Measurements from ENCODE around the gene COL18A1. TPM values are rescaled to one million over a fixed set of nuclear protein-coding genes. Genes with fewer than 3 reads are reported as not detected.
"Not testable (repeated sequence)": the region's sequence is repeated elsewhere in the genome, so short reads cannot be mapped to it uniquely, and the experiment has no call there.

COL18A1 gene
- total RNA-seq, 1 donor from 2014 or later = 150 TPM

GRCh38 chr21:45497846-45498645, 93.1 kb downstream of the COL18A1 start:
- TF ChIP-seq CTCF (conservative IDR thresholded peaks at IDR 0.05) = no peak
- Mint-ChIP-seq H3K36me3 (peaks cover 19% of the 10 kb centered on the region), H3K27ac (no peak overlapping the region), H3K4me3 (no peak overlapping the region), H3K4me1 (ENCODE audit: unreplicated experiment) (no peaks in the 10 kb centered on the region), H3K9me3 (no peaks in the 10 kb centered on the region), H3K27me3 (no peaks in the 10 kb centered on the region)
- peak; percentile 60 for DNase-seq (ENCODE audit: extremely low spot score, unreplicated experiment)

- no peak for TF ChIP-seq CTCF (conservative IDR thresholded peaks at IDR 0.05)
- peaks cover 19% of the 10 kb centered on the region for H3K36me3 Mint-ChIP-seq
- H3K27me3 Mint-ChIP-seq = no peaks in the 10 kb centered on the region
- H3K4me3 Mint-ChIP-seq = no peak overlapping the region
- no peak for DNase-seq (ENCODE audit: extremely low spot score, unreplicated experiment)
- H3K4me1 Mint-ChIP-seq (ENCODE audit: unreplicated experiment) = no peaks in the 10 kb centered on the region
- no peaks in the 10 kb centered on the region for H3K9me3 Mint-ChIP-seq
- no peak overlapping the region for H3K27ac Mint-ChIP-seq
Observed at GRCh38 chr21:45498646-45499000, 93.7 kb downstream of the COL18A1 start.

- no peaks in the 10 kb centered on the region for H3K9me3 Mint-ChIP-seq
- H3K36me3 Mint-ChIP-seq = peaks cover 19% of the 10 kb centered on the region
- DNase-seq (ENCODE audit: extremely low spot score, unreplicated experiment) = peak; percentile 67
- no peaks in the 10 kb centered on the region for H3K4me1 Mint-ChIP-seq (ENCODE audit: unreplicated experiment)
- no peak overlapping the region for H3K4me3 Mint-ChIP-seq
- no peaks in the 10 kb centered on the region for H3K27me3 Mint-ChIP-seq
- peak overlapping the region; percentile 37 for H3K27ac Mint-ChIP-seq
- TF ChIP-seq CTCF (conservative IDR thresholded peaks at IDR 0.05) = no peak
Observed at GRCh38 chr21:45499201-45499750, 94.3 kb downstream of the COL18A1 start.

GRCh38 chr21:45499970-45500577, 95.1 kb downstream of the COL18A1 start:
- no peaks in the 10 kb centered on the region for H3K27me3 Mint-ChIP-seq
- peaks cover 19% of the 10 kb centered on the region for H3K36me3 Mint-ChIP-seq
- peak; percentile 50 for DNase-seq (ENCODE audit: extremely low spot score, unreplicated experiment)
- no peak overlapping the region for H3K4me3 Mint-ChIP-seq
- TF ChIP-seq CTCF (conservative IDR thresholded peaks at IDR 0.05) = no peak
- peak overlapping the region; percentile 37 for H3K27ac Mint-ChIP-seq
- no peaks in the 10 kb centered on the region for H3K4me1 Mint-ChIP-seq (ENCODE audit: unreplicated experiment)
- H3K9me3 Mint-ChIP-seq = no peaks in the 10 kb centered on the region

GRCh38 chr21:45501081-45502005, 96.4 kb downstream of the COL18A1 start:
- peak; percentile 60 for DNase-seq (ENCODE audit: extremely low spot score, unreplicated experiment)
- peaks cover 19% of the 10 kb centered on the region for H3K36me3 Mint-ChIP-seq
- H3K4me1 Mint-ChIP-seq (ENCODE audit: unreplicated experiment); H3K27me3 Mint-ChIP-seq; H3K4me3 Mint-ChIP-seq; H3K9me3 Mint-ChIP-seq; H3K27ac Mint-ChIP-seq: not testable (repeated sequence)
